ENCODE data around the gene ZNF316.
"Not testable (repeated sequence)": the region's sequence is repeated elsewhere in the genome, so short reads cannot be mapped to it uniquely, and the experiment has no call there.

Gene ZNF316

GRCh38 chr7:6621195-6622133 lies 15.7 kb upstream of the ZNF316 start:
- DNase-seq = no peak

DNA sequence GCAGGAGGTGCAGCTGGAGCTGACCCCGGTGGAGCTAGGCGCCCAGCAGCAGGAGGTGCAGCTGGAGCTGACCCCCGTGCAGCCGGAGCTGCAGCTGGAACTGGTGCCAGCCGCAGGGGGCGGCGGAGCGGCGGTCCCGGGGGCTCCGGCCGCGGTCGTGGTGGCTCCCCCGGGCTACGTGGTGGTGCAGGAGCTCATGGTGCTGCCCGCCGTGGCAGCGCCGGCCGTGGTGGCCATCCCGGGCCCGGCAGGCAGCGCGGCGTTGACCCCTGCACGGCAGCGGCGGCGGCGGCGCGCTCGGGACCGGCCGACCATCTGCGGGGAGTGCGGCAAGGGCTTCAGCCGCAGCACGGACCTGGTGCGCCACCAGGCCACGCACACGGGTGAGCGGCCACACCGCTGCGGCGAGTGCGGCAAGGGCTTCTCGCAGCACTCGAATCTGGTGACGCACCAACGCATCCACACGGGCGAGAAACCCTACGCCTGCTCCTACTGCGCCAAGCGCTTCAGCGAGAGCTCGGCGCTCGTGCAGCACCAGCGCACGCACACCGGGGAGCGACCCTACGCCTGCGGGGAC lies 14.9 kb upstream of the ZNF316 start:
- no peak for DNase-seq

DNA sequence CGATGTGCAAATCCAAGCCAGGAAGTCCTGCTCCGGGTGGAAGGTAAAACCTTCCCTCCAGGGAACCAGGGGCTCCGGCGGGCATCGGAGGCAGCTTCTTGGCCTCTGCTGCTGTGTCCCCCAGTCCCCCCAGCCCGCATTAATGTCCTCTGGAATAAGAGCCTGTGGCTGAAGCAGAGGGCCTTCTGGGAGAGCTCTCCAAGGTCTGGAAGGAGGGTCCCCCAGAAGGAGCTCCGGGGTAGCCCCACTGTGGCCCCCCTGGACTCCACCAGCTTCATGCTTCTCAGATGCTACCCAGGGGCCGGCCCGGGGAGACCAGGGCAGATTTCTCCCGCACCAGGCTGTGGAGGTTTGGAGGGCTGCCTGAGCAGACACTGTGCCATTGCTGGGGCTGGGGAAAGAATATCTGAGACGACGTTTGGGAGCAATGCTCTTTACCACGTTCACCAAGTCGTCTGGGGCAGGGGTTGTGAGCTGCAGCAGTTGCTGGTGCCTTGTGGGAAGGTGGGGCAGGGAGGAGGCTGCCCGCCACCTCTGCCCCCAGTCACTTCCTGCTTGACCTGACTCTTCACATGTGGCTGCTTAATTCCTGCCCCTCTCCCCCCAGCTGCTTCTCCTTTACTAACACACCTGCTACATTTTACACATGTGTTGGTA lies 13.4 kb upstream of the ZNF316 start:
- no peak for DNase-seq

- DNase-seq = no peak
Measured at GRCh38 chr7:6624246-6624611, 12.9 kb upstream of the ZNF316 start.

DNA sequence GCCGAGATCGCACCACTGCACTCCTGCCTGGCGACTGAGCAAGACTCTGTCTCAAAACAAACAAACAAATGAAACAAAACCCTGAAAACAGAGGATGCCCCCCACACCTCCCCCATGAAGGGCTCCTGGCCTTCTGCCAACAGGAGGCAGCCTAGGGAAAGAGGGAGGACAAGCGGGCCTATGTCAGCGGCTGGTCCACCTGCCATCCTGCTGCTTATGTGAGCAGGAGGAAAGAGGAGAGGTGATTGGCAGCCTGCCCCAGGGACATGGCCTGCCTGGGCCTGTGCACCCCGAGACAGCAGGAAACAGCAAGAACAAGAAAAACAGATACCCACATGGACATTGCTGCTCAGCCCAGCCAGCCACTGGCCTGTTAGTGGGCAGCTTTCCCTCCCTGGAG lies 9.1 kb upstream of the ZNF316 start:
- no peak for DNase-seq

DNA sequence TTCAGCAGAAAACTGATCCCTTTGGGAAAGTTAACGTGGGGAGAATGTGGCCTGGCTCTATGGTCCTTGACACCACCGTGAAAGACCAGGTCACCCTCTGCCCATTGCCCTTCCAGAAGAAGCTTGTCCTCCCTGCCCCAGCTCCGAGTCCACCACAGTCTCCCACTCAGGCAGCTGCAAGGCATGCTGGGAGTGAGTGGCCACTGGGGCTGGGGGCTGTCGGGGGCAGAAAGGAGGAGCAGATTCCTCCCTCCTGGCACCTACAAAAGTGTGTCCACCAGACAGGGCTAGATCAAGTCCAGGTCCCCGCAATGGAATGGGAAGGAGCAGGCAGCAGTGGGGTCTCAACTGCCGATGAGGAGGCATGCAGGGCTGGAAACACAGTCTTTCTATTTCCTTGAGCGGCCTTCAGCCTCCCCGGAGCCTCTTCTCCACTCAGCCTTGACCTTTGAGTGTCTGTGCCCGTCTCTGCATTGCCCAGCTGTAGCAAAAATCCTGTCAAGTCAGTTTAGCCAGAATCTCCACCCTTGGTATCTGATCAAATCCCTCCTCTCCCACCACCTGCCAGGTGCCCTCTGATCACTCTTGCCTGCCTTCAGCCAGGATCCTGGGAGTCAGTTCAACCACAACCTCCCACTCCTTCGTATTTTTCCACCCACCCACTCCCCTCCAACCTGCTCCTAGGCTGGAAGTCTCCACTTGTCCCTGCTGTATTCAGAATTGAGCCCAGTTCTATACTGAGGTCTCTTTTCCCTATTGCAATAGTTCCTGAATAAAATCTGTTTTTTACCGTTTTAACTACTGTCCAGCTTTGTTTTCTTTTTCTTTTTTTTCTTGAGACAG lies 6.9 kb upstream of the ZNF316 start:
- DNase-seq = no peak

- DNase-seq = no peak
Measured at GRCh38 chr7:6631605-6632004, 5.5 kb upstream of the ZNF316 start.

DNA sequence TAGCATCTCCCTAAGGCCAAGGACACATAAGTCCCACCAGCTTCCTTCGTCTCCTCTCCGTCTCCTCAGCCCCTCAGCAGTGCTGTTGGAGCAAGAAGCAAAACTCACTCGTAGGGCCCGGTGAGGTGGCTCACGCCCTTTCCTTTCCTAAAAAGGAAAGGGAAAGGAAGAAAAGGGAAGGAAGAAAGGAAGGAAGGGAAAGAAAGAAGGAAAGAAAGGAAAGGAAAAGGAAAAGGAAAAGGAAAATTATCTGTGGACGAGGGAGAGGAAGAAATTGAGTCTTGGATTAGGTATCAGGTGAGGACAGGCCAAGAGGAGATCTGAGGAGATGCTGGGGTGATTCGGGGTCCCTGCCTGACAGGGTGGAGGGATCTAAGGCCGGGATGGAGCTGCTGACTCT lies 3.1 kb upstream of the ZNF316 start:
- no peak for DNase-seq

- DNase-seq = not testable (repeated sequence)
Measured at GRCh38 chr7:6634971-6635370, 2.1 kb upstream of the ZNF316 start.

DNA sequence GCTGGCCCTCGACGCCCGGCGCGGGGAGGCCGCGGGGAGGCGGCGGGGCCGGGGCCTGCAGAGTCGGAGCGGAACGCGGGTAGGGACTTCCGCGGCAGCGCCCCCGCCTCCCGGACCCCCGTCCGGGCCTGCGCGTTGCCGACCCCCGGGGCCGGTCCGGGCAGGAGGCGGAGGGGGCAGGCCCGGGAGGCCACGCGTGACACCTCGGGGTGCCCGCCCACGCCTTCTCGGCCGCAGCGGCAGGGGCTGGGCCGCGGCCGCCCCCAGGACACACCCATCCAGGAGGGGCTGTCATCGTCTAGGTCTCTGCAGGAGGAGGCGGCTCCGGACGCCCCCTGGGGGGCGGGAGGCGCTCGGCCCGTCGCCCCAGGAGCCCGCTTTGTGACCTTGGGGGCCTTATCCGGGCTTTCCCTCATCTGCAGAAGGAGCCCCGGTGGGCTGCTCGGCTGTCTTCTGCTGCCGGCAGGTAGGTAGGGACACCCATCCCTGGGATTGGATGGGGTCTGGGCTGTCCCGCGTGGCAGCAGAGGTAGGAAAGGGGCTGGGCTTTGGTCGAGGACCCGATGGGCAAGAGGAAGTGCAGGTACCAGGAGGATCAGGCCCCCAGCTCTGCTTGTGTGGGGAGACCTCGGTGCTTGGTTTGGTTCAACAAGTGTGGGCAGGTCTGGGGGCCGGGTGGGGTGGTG lies 569 bp downstream of the ZNF316 start:
- peak in 2 of 14 donors; percentile 18 to 34 for DNase-seq

- no peak for DNase-seq
Measured at GRCh38 chr7:6639032-6639431, 1.9 kb downstream of the ZNF316 start.

DNA sequence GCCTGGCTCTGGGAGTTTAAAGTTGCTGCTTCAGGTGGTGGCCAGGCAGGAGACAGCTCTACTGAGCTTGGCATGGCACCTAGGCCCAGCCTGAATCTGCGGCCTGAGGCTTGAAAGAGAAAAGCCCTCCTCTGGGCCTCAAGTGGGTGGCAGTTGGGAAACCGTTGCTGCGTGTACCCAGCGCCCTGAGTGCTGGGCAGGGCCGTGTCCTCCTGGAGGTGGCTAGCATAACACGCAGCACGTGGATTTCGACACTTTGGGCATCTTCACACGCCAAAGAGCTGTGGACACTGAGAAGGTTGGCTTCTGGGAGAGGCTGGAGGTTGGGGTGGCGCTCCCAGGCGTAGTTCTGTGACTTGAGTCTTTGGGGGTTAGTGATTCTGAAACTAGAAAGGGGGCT lies 2.5 kb downstream of the ZNF316 start:
- DNase-seq = no peak

GRCh38 chr7:6640246-6640721 lies 3.2 kb downstream of the ZNF316 start:
- DNase-seq = no peak

DNA sequence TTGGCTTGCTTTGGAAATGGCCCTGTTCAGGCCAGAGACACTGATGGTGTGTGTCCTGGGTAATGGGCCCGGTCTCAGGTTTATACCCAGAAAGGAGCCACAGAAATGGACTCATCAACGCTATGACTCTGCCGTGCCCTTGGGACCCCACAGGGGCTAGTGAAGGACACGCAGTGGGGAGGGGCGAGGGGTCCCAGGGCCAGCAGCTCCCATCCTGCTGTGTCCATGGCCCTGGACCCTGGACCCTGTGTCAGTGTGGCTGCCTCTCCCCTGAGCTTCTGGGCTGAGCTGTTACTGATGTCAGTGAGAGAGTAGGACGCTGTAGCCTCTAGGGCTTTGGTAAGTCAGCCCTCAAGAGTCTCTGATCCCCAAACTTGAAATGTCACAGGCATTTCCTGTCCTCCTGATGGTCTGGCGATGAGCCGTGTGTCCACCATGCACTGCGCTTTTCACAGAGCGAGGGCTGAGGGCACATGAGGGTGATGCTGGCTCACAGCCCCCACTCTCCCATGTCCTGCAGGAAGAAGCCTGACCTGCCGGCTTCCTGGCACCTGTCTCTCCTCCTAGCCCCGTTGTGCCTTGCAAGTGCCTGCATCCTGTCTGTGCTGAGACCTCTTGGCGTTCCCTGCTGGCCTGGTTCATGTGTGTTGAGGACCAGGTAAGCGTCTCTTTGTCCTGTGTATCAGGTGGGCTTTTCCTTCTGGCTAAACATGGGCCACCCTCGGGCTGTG lies 4.4 kb downstream of the ZNF316 start:
- no peak for DNase-seq

- DNase-seq = no peak
Measured at GRCh38 chr7:6642239-6642839, 5.2 kb downstream of the ZNF316 start.

DNA sequence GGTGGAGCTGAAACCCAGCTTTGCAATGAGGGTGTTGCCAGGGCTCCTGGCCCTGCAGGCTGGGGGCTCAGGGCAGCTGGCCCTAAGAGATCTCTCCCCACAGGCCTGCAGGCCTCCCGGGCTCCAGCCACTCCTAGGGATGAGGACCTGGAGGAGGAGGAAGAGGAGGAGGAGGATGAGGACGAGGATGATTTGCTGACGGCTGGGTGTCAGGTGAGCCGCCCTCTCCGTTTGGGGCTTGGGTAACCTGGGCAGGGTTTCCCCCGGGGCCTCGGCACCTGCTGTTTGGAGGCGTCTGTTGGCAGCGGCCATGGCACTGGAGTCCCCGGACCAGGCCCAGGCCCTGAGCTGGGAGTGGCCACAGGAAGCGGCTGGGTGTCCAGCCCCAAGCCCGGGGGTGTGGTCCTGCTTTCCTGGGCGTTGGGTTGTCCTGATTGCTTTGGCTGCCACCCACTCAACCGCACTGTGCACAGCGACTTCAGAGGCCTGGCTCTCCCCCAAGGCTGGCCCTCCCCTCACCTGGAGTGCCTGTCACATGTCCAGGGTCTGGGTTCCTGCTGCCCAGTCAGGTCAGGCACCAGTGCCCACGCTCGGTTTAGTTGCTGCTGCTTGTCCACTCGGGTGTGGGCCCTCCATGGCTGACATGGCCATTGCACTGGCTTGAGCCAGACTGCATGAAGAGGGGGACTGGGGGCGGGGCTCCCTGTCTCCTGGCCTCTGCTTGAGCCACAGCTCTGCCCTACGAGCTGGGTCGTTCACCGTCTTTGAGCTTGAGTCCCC lies 5.9 kb downstream of the ZNF316 start:
- DNase-seq = no peak

GRCh38 chr7:6643915-6644625 lies 7.0 kb downstream of the ZNF316 start:
- no peak for DNase-seq

GRCh38 chr7:6644728-6645127 lies 7.6 kb downstream of the ZNF316 start:
- DNase-seq = no peak

DNA sequence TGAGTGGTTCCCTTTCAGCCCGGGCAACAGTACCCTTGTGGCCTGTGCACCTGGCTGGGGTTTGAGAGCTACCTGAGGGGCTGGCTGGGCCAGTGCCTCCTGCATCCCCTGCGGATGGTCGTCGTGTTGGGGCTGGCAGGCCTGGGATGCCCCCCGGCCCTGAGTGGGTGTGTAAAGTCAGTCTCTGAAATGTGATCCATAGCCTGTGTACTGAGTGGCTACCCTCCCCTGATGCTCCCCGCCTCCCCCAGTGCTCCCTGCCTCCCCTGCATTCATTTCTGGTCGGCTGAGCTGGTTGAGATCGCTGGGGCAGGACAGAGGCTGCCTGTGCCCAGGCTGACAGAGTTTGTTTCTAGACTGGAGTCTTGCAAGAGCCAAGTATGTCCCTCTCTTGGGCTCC lies 9.3 kb downstream of the ZNF316 start:
- DNase-seq = no peak
